ENCODE data around the gene ZNF718. TPM values are rescaled to one million over a fixed set of nuclear protein-coding genes. Genes with fewer than 3 reads are reported as not detected.
"Not testable (repeated sequence)": the region's sequence is repeated elsewhere in the genome, so short reads cannot be mapped to it uniquely, and the experiment has no call there.

The ZNF718 gene
- total RNA-seq, 1 donor = 7.3 TPM

DNA sequence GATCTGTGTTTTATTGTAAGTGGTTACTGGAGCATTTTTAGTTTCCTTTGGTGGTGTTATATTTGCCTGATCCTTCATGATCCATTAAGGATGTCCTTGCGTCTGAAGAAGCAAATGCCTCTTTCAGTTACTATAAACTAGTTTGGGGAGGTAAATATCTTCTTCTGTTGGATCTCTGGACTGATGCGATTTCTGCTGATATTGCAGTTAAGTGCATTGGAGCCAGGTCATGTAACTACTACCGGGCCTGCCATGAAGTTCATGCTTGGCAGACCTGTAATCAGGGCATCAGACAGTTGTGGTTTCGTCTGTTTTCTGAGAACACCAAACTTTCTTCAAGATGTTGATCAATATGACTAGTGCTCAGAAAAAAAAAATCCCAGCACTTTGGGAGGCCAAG lies 22.9 kb downstream of the ZNF718 start:
- no peak for DNase-seq (ENCODE audit: low read depth in 2 of 3, low spot score in 2 of 3)

DNA sequence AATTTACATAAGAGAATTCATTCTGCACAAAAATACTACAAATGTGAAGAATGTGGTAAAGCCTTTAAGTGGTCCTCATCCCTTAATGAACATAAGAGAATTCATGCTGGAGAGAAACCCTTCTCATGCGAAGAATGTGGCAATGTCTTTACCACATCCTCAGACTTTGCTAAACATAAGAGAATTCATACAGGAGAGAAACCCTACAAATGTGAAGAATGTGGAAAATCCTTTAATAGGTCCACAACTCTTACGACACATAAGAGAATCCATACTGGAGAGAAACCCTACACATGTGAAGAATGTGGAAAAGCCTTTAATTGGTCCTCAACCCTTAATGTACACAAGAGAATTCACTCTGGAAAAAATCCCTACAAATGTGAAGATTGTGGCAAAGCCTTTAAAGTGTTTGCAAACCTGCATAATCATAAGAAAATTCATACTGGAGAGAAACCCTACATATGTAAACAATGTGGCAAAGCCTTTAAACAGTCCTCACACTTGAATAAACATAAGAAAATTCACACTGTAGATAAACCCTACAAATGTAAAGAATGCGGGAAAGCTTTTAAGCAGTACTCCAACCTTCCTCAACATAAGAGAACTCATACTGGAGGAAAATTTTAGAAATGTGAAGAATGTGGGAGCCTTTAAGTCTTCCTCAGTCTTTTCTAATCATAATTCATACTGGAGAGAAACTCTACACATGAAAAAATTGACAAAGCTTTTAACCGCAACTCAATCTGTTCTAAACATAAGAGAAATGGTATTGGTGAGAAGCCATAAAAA lies 37.4 kb downstream of the ZNF718 start:
- DNase-seq (ENCODE audit: low read depth in 2 of 3, low spot score in 2 of 3) = peak in 1 of 3 donors; percentile 4

DNA sequence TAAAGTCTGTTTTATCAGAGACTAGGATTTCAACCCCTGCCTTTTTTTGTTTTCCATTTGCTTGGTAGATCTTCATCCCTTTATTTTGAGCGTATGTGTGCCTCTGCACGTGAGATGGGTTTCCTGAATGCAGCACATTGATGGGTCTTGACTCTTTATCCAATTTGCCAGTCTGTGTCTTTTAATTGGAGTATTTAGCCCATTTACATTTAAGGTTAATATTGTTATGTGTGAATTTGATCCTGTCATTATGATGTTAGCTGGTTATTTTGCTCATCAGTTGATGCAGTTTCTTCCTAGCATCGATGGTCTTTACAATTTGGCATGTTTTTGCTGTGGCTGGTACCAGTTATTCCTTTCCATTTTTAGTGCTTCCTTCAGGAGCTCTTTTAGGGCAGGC lies 45.3 kb downstream of the ZNF718 start:
- DNase-seq (ENCODE audit: low read depth in 2 of 3, low spot score in 2 of 3) = not testable (repeated sequence)

DNA sequence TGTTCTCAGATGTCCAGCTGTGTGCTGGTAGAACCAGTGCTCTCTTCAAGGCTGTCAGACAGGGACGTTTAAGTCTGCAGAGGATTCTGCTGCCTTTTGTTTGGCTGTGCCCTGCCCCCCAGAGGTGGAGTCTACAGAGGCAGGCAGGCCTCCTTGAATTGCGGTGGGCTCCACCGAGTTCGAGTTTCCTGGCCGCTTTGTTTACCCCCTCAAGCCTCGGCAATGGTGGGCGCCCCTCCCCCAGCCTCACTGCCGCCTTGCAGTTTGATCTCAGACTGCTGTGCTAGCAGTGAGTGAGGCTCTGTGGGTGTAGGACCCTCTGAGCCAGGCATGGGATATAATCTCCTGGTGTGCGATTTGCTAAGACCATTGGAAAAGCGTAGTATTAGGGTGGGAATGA lies 47.0 kb downstream of the ZNF718 start:
- DNase-seq (ENCODE audit: low read depth in 2 of 3, low spot score in 2 of 3) = not testable (repeated sequence)

- no peak for DNase-seq (ENCODE audit: low read depth in 2 of 3, low spot score in 2 of 3)
Observed at GRCh38 chr4:173666-174314, 49.5 kb downstream of the ZNF718 start.

- DNase-seq (ENCODE audit: low read depth in 2 of 3, low spot score in 2 of 3) = no peak
Observed at GRCh38 chr4:175986-176385, 51.7 kb downstream of the ZNF718 start.

GRCh38 chr4:176995-177394 lies 52.7 kb downstream of the ZNF718 start:
- no peak for DNase-seq (ENCODE audit: low read depth in 2 of 3, low spot score in 2 of 3)

DNA sequence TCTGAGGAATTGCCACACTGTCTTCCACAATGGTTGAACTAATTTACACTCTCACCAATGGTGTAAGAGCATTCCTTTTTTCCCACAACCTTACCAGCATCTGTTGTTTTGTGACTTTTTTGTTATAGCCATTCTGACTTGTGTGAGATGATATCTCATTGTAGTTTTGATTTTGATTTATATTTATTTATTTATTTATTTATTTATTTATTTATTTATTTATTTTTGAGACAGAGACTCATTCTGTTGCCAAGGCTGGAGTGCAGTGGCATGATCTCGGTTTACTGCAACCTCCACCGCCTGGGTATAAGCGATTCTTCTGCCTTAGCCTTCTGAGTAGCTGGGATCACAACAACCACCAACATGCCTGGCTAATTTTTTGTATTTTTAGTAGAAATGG lies 57.9 kb downstream of the ZNF718 start:
- DNase-seq (ENCODE audit: low read depth in 2 of 3, low spot score in 2 of 3) = not testable (repeated sequence)

DNA sequence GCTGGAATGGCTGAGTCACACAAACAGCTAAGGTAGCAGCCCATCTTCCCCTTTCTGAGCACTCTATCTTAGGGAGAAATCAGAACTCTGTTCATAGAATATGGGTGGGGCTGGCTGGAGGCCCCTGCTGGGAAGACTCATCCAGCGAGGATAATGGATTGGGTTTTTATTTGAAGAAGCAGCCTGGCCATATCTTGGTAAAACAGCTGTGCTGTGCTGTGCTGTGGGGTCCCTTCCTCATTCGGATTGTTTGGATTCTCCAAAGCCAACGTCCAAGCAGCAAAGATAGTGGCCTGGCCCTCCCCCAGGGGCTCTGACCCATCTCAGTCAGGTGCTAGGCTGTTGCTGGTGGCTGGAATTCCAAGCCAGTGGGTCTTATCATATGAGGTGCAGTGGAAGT lies 63.8 kb downstream of the ZNF718 start:
- DNase-seq (ENCODE audit: low read depth in 2 of 3, low spot score in 2 of 3) = no peak

GRCh38 chr4:195159-195558 lies 70.9 kb downstream of the ZNF718 start:
- peak in 2 of 3 donors; percentile 23 to 63 for DNase-seq (ENCODE audit: low read depth in 2 of 3, low spot score in 2 of 3)

DNA sequence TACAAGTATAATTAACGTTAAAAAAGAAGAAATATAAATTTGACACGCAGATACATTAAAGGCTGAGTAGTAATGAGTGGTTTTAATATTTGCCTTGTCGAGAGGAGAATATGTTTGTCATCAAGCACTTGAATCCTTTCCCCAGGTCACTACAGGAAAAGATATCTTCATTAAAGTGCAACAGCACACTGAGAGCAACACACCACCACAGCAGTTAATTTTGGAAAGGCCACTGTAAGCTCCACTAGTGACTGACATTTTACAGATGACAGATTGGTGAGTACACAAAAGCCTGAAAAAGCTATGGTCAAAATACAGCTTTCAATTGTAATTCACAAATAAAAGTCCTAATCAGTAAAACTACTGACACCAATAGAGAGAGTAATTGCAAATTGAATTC lies 76.6 kb downstream of the ZNF718 start:
- no peak for DNase-seq (ENCODE audit: low read depth in 2 of 3, low spot score in 2 of 3)

GRCh38 chr4:202822-203221 lies 78.5 kb downstream of the ZNF718 start:
- peak in 1 of 3 donors; percentile 17 for DNase-seq (ENCODE audit: low read depth in 2 of 3, low spot score in 2 of 3)

DNA sequence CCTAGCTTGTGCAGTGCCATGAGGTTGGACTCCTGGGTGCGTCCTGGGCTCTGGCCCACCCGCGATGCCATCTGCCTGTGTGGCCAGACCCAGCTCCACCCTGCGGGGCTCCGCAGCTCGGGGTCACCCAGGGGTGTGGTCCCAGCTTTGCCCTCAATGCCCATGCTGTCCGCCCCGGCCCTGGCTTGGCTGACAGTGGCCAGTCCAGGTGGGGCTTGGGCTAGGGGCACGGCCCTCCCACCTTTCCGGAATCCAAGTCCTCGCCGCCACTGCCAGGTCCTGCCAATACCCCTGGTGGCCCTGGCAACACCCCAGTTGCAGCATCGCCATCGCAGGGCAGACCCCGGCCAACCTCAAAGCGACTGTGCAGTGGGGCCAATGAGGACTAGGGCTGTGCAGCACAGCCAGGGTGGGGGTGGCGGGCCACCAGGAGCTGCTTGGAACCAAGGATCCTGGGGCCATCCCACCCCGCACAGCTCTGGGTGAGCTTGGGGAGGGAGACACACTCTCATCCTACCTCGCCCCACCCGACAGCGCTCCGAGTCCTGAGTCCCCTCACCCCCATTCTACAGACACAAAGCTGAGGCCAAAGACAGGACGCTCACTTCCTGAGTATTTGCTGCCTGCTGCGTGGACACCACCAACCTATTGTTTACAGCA lies 80.9 kb downstream of the ZNF718 start:
- no peak for DNase-seq (ENCODE audit: low read depth in 2 of 3, low spot score in 2 of 3)

DNA sequence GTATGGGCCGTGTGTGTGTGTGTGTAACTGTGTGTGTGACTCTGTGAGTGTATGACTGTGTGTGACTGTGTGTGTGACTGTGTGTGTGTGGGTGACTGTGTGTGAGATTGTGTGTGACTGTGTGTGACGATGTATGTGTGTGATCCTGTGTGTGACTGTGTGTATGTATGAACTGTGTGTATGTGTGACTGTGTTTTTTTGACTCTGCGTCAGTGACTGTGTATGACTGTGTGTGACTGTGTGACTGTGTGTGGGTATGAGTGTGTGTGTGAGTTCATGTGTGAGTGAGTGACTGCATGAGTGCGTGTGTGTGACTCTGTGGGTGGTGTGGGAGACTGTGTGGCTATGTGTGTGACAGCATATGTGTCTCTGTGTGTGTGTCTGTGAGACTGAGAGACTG lies 81.8 kb downstream of the ZNF718 start:
- no peak for DNase-seq (ENCODE audit: low read depth in 2 of 3, low spot score in 2 of 3)

- peak in 1 of 3 donors; percentile 38 for DNase-seq (ENCODE audit: low read depth in 2 of 3, low spot score in 2 of 3)
Observed at GRCh38 chr4:208416-209096, 84.3 kb downstream of the ZNF718 start.

- peak in 2 of 3 donors; percentile 31 to 53 for DNase-seq (ENCODE audit: low read depth in 2 of 3, low spot score in 2 of 3)
Observed at GRCh38 chr4:211033-211511, 86.8 kb downstream of the ZNF718 start.

GRCh38 chr4:212438-213188 lies 88.3 kb downstream of the ZNF718 start:
- DNase-seq (ENCODE audit: low read depth in 2 of 3, low spot score in 2 of 3) = peak in 2 of 3 donors; percentile 47 to 66

- peak in 1 of 3 donors; percentile 17 for DNase-seq (ENCODE audit: low read depth in 2 of 3, low spot score in 2 of 3)
Observed at GRCh38 chr4:213189-213535, 88.9 kb downstream of the ZNF718 start.
